ENCODE results near the gene UNC93A.
"Not testable (repeated sequence)": the region's sequence is repeated elsewhere in the genome, so short reads cannot be mapped to it uniquely, and the experiment has no call there.

GRCh38 chr6:167241321-167242134, 49.6 kb upstream of the UNC93A start:
- not testable (repeated sequence) for TF ChIP-seq CTCF, POLR2A (IDR thresholded peaks at IDR 0.05)

Data from breast epithelium (tissue), 3 donors.